ENCODE results near the gene HK3. TPM values are rescaled to one million over a fixed set of nuclear protein-coding genes. Genes with fewer than 3 reads are reported as not detected.

Gene HK3
- total and polyA plus RNA-seq, 9 of the 15 experiments (the other 6 are each of a cell fraction or from before 2014, with no cell fraction given): 0.16 TPM; not detected in 8

DNA sequence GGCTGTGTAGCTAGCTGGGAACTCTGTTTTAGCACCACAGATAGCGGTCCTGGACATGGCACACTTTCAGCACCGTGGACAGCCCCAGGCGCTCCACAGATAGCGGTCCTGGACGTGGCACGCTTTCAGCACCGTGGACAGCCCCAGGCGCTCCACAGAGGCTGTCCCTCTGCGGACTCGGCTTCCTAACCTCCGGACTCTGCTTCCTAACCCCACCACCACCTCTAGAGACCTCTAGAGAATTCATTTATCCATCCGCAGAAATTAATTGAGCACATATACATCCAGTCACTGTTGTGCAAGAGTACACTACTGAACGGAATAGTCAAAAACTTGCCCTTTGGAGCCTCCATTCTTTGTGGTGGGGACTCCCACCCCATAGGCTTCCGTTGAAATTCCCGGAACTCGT, 61.4 kb downstream of the HK3 start (continued):
- peak; percentile 91 to 97 for TF ChIP-seq MNT (conservative IDR thresholded peaks at IDR 0.05)
- no peak for TF ChIP-seq CTBP1 (IDR thresholded peaks at IDR 0.05; ENCODE audit: borderline replicate concordance)
- peak; percentile 99 for TF ChIP-seq TGIF2 (CRISPR knock-in tag; IDR thresholded peaks at IDR 0.05)
- peak; percentile 100 for TF ChIP-seq ARID4B (CRISPR knock-in tag; IDR thresholded peaks at IDR 0.05)
- TF ChIP-seq RAD51 (IDR thresholded peaks at IDR 0.05; ENCODE audit: borderline replicate concordance, low read depth): no peak
- TF ChIP-seq TARDBP (IDR thresholded peaks at IDR 0.05): peak; percentile 85
- TF ChIP-seq, protein P1, sequence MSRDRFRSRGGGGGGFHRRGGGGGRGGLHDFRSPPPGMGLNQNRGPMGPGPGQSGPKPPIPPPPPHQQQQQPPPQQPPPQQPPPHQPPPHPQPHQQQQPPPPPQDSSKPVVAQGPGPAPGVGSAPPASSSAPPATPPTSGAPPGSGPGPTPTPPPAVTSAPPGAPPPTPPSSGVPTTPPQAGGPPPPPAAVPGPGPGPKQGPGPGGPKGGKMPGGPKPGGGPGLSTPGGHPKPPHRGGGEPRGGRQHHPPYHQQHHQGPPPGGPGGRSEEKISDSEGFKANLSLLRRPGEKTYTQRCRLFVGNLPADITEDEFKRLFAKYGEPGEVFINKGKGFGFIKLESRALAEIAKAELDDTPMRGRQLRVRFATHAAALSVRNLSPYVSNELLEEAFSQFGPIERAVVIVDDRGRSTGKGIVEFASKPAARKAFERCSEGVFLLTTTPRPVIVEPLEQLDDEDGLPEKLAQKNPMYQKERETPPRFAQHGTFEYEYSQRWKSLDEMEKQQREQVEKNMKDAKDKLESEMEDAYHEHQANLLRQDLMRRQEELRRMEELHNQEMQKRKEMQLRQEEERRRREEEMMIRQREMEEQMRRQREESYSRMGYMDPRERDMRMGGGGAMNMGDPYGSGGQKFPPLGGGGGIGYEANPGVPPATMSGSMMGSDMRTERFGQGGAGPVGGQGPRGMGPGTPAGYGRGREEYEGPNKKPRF (IDR thresholded peaks at IDR 0.05; ENCODE audit: low read depth, low read length): no peak
- peak; percentile 96 for TF ChIP-seq ZNF217 (CRISPR knock-in tag; IDR thresholded peaks at IDR 0.05)
- TF ChIP-seq E2F3 (CRISPR knock-in tag; IDR thresholded peaks at IDR 0.05): no peak
- no peak for TF ChIP-seq ADNP (tag; IDR thresholded peaks at IDR 0.05)
- no peak for TF ChIP-seq EWSR1 (IDR thresholded peaks at IDR 0.05; ENCODE audit: borderline replicate concordance, low read depth, partially characterized antibody)
- peak; percentile 95 for TF ChIP-seq XRCC5 (IDR thresholded peaks at IDR 0.05; ENCODE audit: low read depth, low read length)
- TF ChIP-seq CTCFL (IDR thresholded peaks at IDR 0.05; ENCODE audit: borderline replicate concordance, insufficient read depth, low read depth, low read length, poor library complexity, severe bottlenecking): no peak
- no peak for TF ChIP-seq ZNF764 (CRISPR knock-in tag; IDR thresholded peaks at IDR 0.05; ENCODE audit: low read depth)
- no peak for TF ChIP-seq BRF2 (IDR thresholded peaks at IDR 0.05; ENCODE audit: borderline replicate concordance, insufficient read depth, insufficient read length)

Measured in K562 (cell line).